GM19025 (cell line): ENCODE results near the gene CABYR.

Source experiments
- ATAC-seq: cut with Tn5 transposase; IDR thresholded peaks from one replicate; pipeline ENCODE4 v1.9.1; 2021; ENCODE audit warnings: mild to moderate bottlenecking, low read depth, moderate library complexity; ENCODE audit not compliant: unreplicated experiment

The CABYR gene

GRCh38 chr18:24138789-24139616, at the start of gene CABYR:
Gene CABYR (plus strand): TSS chr18:24139062. CDS start chr18:24143115, 4,053 bp downstream.
- ATAC-seq = peak; percentile 95

GRCh38 chr18:24089076-24089475, 49.8 kb upstream of the CABYR start:
- ATAC-seq = no peak

- no peak for ATAC-seq
Observed at GRCh38 chr18:24089515-24090337, 49.1 kb upstream of the CABYR start.

- no peak for ATAC-seq
Observed at GRCh38 chr18:24090876-24091275, 48.0 kb upstream of the CABYR start.

GRCh38 chr18:24094561-24094960, 44.3 kb upstream of the CABYR start:
- no peak for ATAC-seq

- no peak for ATAC-seq
Observed at GRCh38 chr18:24095976-24096375, 42.9 kb upstream of the CABYR start.

GRCh38 chr18:24103320-24104021, 35.4 kb upstream of the CABYR start:
- no peak for ATAC-seq

- no peak for ATAC-seq
Observed at GRCh38 chr18:24104486-24104885, 34.4 kb upstream of the CABYR start.

GRCh38 chr18:24108641-24109040, 30.2 kb upstream of the CABYR start:
- ATAC-seq = no peak

GRCh38 chr18:24111936-24112335, 26.9 kb upstream of the CABYR start:
- no peak for ATAC-seq

- ATAC-seq = no peak
Observed at GRCh38 chr18:24112464-24112863, 26.4 kb upstream of the CABYR start.

- ATAC-seq = no peak
Observed at GRCh38 chr18:24112874-24113615, 25.8 kb upstream of the CABYR start.

GRCh38 chr18:24114924-24115549, 23.8 kb upstream of the CABYR start:
- no peak for ATAC-seq

GRCh38 chr18:24115628-24116027, 23.2 kb upstream of the CABYR start:
- ATAC-seq = no peak

GRCh38 chr18:24118750-24119577, 19.9 kb upstream of the CABYR start:
- no peak for ATAC-seq

GRCh38 chr18:24120676-24121075, 18.2 kb upstream of the CABYR start:
- no peak for ATAC-seq

- no peak for ATAC-seq
Observed at GRCh38 chr18:24121625-24122024, 17.2 kb upstream of the CABYR start.

GRCh38 chr18:24126155-24126961, 12.5 kb upstream of the CABYR start:
- no peak for ATAC-seq
